WTC11 (cell line): ENCODE data around the gene MED8. TPM values are rescaled to one million over a fixed set of nuclear protein-coding genes. Genes with fewer than 3 reads are reported as not detected.

Experiments used
- ATAC-seq: fragments of 200-7000 bp; cut with Tn5 transposase; 2 replicates; pipeline ENCODE4 v1.10.0; 2021; ENCODE audit warnings: mild to moderate bottlenecking, moderate library complexity
- CTCF ChIA-PET: fragments of 300-600 bp; sonication (Branson Sonifier 250); formaldehyde crosslinking; loops from one replicate; lab custom pipeline; 2021; ENCODE audit warnings: antibody characterized with exemption; lab: Charles Lee
- POLR2A ChIA-PET: fragments of 350-600 bp; sonication (Branson Sonifier 250); formaldehyde crosslinking; loops from one replicate; lab custom pipeline; 2021; ENCODE audit warnings: antibody characterized with exemption; lab: Charles Lee
- DNase-seq: peaks from one replicate; pipeline ENCODE4 v3.0.0; 2021; ENCODE audit warnings: low spot score
- H3K27ac Mint-ChIP-seq: 2 replicates; pipeline ENCODE4 v1.8.0; 2021; ENCODE audit warnings: mixed read lengths
- H3K27me3 Mint-ChIP-seq: 2 replicates; pipeline ENCODE4 v1.8.0; 2021; ENCODE audit warnings: low read depth, mild to moderate bottlenecking, moderate library complexity, mixed read lengths
- H3K36me3 Mint-ChIP-seq: 2 replicates; pipeline ENCODE4 v1.8.0; 2021; ENCODE audit warnings: mixed read lengths
- H3K4me1 Mint-ChIP-seq: 2 replicates; pipeline ENCODE4 v1.8.0; 2022; ENCODE audit warnings: mixed read lengths
- H3K4me3 Mint-ChIP-seq: 2 replicates; pipeline ENCODE4 v1.8.0; 2021; ENCODE audit warnings: mild to moderate bottlenecking, moderate library complexity, mixed read lengths
- H3K9me3 Mint-ChIP-seq: 2 replicates; pipeline ENCODE4 v1.8.0; 2021; ENCODE audit warnings: mixed read lengths
- ARID4B ChIP-seq: sonication (generic); formaldehyde crosslinking; IDR thresholded peaks from 2 replicates; pipeline ENCODE4 v1.8.0; 2023; ENCODE audit warnings: missing genetic modification reagents, mild to moderate bottlenecking, borderline replicate concordance
- ATF2 ChIP-seq: sonication (generic); formaldehyde crosslinking; IDR thresholded peaks from 2 replicates; pipeline ENCODE4 v1.8.1; 2022; ENCODE audit warnings: low read depth, missing genetic modification reagents, borderline replicate concordance
- CBFB ChIP-seq: sonication (generic); formaldehyde crosslinking; IDR thresholded peaks from 2 replicates; pipeline ENCODE4 v1.8.1; 2022; ENCODE audit warnings: mild to moderate bottlenecking, low read depth, missing genetic modification reagents
- E2F5 ChIP-seq: sonication (generic); formaldehyde crosslinking; IDR thresholded peaks from 2 replicates; pipeline ENCODE4 v1.8.1; 2022; ENCODE audit warnings: mild to moderate bottlenecking, moderate library complexity, missing genetic modification reagents
- FOXJ3 ChIP-seq: sonication (generic); formaldehyde crosslinking; IDR thresholded peaks from 2 replicates; pipeline ENCODE4 v1.9.0; 2021; ENCODE audit warnings: missing genetic modification reagents, mild to moderate bottlenecking, borderline replicate concordance
- HMGA2 ChIP-seq: fragments of 250-450 bp; sonication (Bioruptor Pico); IDR thresholded peaks from 2 replicates; pipeline ENCODE4 v1.4.0; 2021; ENCODE audit warnings: mild to moderate bottlenecking, moderate library complexity
- MAX ChIP-seq: sonication (generic); formaldehyde crosslinking; IDR thresholded peaks from 2 replicates; pipeline ENCODE4 v1.8.0; 2022; ENCODE audit warnings: mild to moderate bottlenecking, missing genetic modification reagents
- MXD4 ChIP-seq: fragments of 250-450 bp; sonication (Bioruptor Pico); IDR thresholded peaks from 2 replicates; pipeline ENCODE4 v1.8.0; 2021; ENCODE audit warnings: mild to moderate bottlenecking, moderate library complexity, borderline replicate concordance
- NFE2L1 ChIP-seq: sonication (generic); formaldehyde crosslinking; IDR thresholded peaks from 2 replicates; pipeline ENCODE4 v1.8.1; 2023; ENCODE audit warnings: missing genetic modification reagents
- NR2C2 ChIP-seq: sonication (generic); formaldehyde crosslinking; IDR thresholded peaks from 2 replicates; pipeline ENCODE4 v1.8.0; 2022; ENCODE audit warnings: mild to moderate bottlenecking, missing genetic modification reagents
- NR3C1 ChIP-seq: sonication (generic); formaldehyde crosslinking; conservative IDR thresholded peaks from 2 replicates; pipeline ENCODE4 v1.8.1; 2023; ENCODE audit warnings: low read depth, mild to moderate bottlenecking, missing genetic modification reagents
- RELA ChIP-seq: sonication (generic); formaldehyde crosslinking; IDR thresholded peaks from 2 replicates; pipeline ENCODE4 v1.8.1; 2022; ENCODE audit warnings: missing genetic modification reagents, mild to moderate bottlenecking, borderline replicate concordance
- SOX15 ChIP-seq: fragments of 250-450 bp; sonication (Bioruptor Pico); IDR thresholded peaks from 2 replicates; pipeline ENCODE4 v1.9.0; 2021; ENCODE audit warnings: mild to moderate bottlenecking
- SP1 ChIP-seq: sonication (generic); formaldehyde crosslinking; conservative IDR thresholded peaks from 2 replicates; pipeline ENCODE4 v1.8.1; 2022; ENCODE audit warnings: missing genetic modification reagents
- TCF7 ChIP-seq: sonication (generic); formaldehyde crosslinking; IDR thresholded peaks from 2 replicates; pipeline ENCODE4 v1.8.0; 2022; ENCODE audit warnings: mild to moderate bottlenecking, low read depth, missing genetic modification reagents, moderate library complexity
- TEAD1 ChIP-seq: sonication (generic); formaldehyde crosslinking; IDR thresholded peaks from 2 replicates; pipeline ENCODE4 v1.8.0; 2022; ENCODE audit warnings: mild to moderate bottlenecking, missing genetic modification reagents
- TP53 ChIP-seq: sonication (generic); formaldehyde crosslinking; IDR thresholded peaks from 2 replicates; pipeline ENCODE4 v1.8.1; 2023; ENCODE audit warnings: mild to moderate bottlenecking, missing genetic modification reagents
- USF1 ChIP-seq: sonication (generic); formaldehyde crosslinking; IDR thresholded peaks from 2 replicates; pipeline ENCODE4 v1.8.0; 2022; ENCODE audit warnings: mild to moderate bottlenecking, missing genetic modification reagents
- USF2 ChIP-seq: sonication (generic); formaldehyde crosslinking; IDR thresholded peaks from 2 replicates; pipeline ENCODE4 v1.8.1; 2023; ENCODE audit warnings: mild to moderate bottlenecking, missing genetic modification reagents, moderate library complexity
- ZNF138 ChIP-seq: sonication (generic); formaldehyde crosslinking; conservative IDR thresholded peaks from 2 replicates; pipeline ENCODE4 v1.8.1; 2022; ENCODE audit warnings: mild to moderate bottlenecking, moderate library complexity, missing genetic modification reagents
- ZNF317 ChIP-seq: sonication (generic); formaldehyde crosslinking; IDR thresholded peaks from 2 replicates; pipeline ENCODE4 v1.8.1; 2023; ENCODE audit warnings: low read depth, mild to moderate bottlenecking, moderate library complexity, missing genetic modification reagents, borderline replicate concordance
- total RNA-seq: library from RNA; stranded (reverse); gene quantifications from 3 replicates; pipeline ENCODE4 v1.2.3, GENCODE V29; 2021
- TF ChIP-seq, protein P1 (sequence below): sonication (generic); formaldehyde crosslinking; IDR thresholded peaks from 2 replicates; pipeline ENCODE4 v1.8.1; 2022; ENCODE audit warnings: mild to moderate bottlenecking, missing genetic modification reagents, moderate library complexity, borderline replicate concordance
- TF ChIP-seq, protein P2 (sequence below): fragments of 250-450 bp; sonication (Bioruptor Pico); IDR thresholded peaks from 2 replicates; pipeline ENCODE4 v2.1.2; 2022; ENCODE audit warnings: mild to moderate bottlenecking, moderate library complexity

Gene MED8
- total RNA-seq, 1 experiment from 2014 or later, result 17.7 TPM

GRCh38 chr1:43438006-43438405, 48.4 kb upstream of the MED8 start (continued):
- no peak for TF ChIP-seq ATF2 (CRISPR knock-in tag)
- TF ChIP-seq HMGA2 (CRISPR knock-in tag), result no peak
- TF ChIP-seq SP1 (CRISPR knock-in tag), result no peak
- no peak for TF ChIP-seq RELA (CRISPR knock-in tag)
- TF ChIP-seq, protein P1, sequence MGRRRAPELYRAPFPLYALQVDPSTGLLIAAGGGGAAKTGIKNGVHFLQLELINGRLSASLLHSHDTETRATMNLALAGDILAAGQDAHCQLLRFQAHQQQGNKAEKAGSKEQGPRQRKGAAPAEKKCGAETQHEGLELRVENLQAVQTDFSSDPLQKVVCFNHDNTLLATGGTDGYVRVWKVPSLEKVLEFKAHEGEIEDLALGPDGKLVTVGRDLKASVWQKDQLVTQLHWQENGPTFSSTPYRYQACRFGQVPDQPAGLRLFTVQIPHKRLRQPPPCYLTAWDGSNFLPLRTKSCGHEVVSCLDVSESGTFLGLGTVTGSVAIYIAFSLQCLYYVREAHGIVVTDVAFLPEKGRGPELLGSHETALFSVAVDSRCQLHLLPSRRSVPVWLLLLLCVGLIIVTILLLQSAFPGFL (CRISPR knock-in tag), result no peak
- TF ChIP-seq E2F5 (CRISPR knock-in tag), result no peak
- TF ChIP-seq NR3C1 (CRISPR knock-in tag), result no peak
- TF ChIP-seq TCF7 (CRISPR knock-in tag), result no peak
- TF ChIP-seq TP53, result no peak
- TF ChIP-seq USF1 (CRISPR knock-in tag), result no peak
- TF ChIP-seq, protein P2, sequence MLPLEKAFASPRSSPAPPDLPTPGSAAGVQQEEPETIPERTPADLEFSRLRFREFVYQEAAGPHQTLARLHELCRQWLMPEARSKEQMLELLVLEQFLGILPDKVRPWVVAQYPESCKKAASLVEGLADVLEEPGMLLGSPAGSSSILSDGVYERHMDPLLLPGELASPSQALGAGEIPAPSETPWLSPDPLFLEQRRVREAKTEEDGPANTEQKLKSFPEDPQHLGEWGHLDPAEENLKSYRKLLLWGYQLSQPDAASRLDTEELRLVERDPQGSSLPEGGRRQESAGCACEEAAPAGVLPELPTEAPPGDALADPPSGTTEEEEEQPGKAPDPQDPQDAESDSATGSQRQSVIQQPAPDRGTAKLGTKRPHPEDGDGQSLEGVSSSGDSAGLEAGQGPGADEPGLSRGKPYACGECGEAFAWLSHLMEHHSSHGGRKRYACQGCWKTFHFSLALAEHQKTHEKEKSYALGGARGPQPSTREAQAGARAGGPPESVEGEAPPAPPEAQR, result no peak
- no peak for TF ChIP-seq FOXJ3
- no peak for TF ChIP-seq USF2 (CRISPR knock-in tag)

GRCh38 chr1:43437031-43437973, 47.7 kb upstream of the MED8 start:
- Mint-ChIP-seq H3K27me3 (no peaks in the 10 kb centered on the region), H3K9me3 (no peaks in the 10 kb centered on the region)
- no peak for TF ChIP-seq SOX15 (CRISPR knock-in tag)
- TF ChIP-seq, protein P1 (CRISPR knock-in tag), result no peak
- no peak for TF ChIP-seq CBFB (CRISPR knock-in tag)
- no peak for TF ChIP-seq ZNF317
- no peak for TF ChIP-seq ZNF138 (CRISPR knock-in tag)
- TF ChIP-seq MAX (CRISPR knock-in tag), result no peak
- TF ChIP-seq MXD4 (CRISPR knock-in tag), result no peak
- no peak for TF ChIP-seq NR2C2
- TF ChIP-seq ARID4B (CRISPR knock-in tag), result no peak
- no peak for TF ChIP-seq NFE2L1 (CRISPR knock-in tag)
- TF ChIP-seq TEAD1, result no peak

More at GRCh38 chr1:43437031-43437973, 47.7 kb upstream of the MED8 start:
- H3K36me3 Mint-ChIP-seq, result peaks cover 18% of the 10 kb centered on the region
- H3K27ac Mint-ChIP-seq, result peak overlapping the region; percentile 18; the same call in 1 of the 2 replicates
- H3K4me1 Mint-ChIP-seq, result peaks cover 3% of the 10 kb centered on the region
- CTCF ChIA-PET, result interaction anchor here (0.7 kb wide), 1 partner anchor 611 kb away, joined by 3 read pairs; no protein-coding TSS in a partner anchor
- DNase-seq, result no peak
- H3K4me3 Mint-ChIP-seq, result no peak overlapping the region
- POLR2A ChIA-PET, result no interaction called here
- ATAC-seq, result no peak; the same call in 1 of the 2 replicates
